H1 (cell line): ENCODE data around the gene CREBBP. TPM values are rescaled to one million over a fixed set of nuclear protein-coding genes. Genes with fewer than 3 reads are reported as not detected.

Experiments used
- CEBPB ChIP-seq: IDR thresholded peaks from 2 replicates; pipeline ENCODE4 v1.6.1; 2012; ENCODE audit warnings: low read depth, low read length
- polyA plus RNA-seq, 7 experiments: library from polyadenylated mRNA; depleted of rRNA in 3 of 7; stranded (reverse) in 5 of 7; unstranded in 2 of 7; fragments of >200 nt in 5 of 7; fragments of 200-250 nt in 2 of 7; gene quantifications; 1 replicate in 5 of 7; 2 replicates in 1 of 7; 4 replicates in 1 of 7; pipeline versions ENCODE4 v1.2.1 to v1.2.3, GENCODE V29; 2011 to 2013; ENCODE audit warnings: missing spikeins in 2 of 7, mixed read lengths in 2 of 7
- total RNA-seq: library from RNA; stranded (reverse); fragmentation: NEBNext Ultra II Directional; extraction: Animal tissue kit (Norgen Biotek cat#: 25700); gene quantifications from 2 replicates; pipeline ENCODE4 v1.2.1, GENCODE V29; 2021

CREBBP gene
- total and polyA plus RNA-seq, 2 of the 8 experiments (the other 6 are each of a cell fraction or from before 2014, with no cell fraction given), result 10.0 to 60.1 TPM

DNA sequence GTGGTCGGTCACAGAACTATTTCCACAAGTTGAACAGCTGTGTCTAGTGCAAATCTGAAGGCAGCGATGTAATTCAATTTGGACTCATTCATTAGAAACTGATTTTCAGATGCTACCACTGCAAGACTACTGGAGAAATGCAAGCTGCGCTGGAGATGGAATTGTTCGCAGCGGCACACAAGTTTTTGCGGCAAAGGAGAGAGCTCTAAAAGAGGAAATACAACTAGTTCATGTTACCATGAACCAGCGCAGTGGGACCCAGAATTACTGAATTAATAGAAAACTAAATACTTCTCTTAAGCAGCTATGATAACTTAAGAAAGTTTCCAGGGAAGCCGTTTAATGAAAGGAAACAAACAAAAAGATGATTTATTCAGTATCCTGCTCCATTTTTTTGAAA is 1.9 kb downstream of the CREBBP start (continued):
- TF ChIP-seq CEBPB, result no peak
